ENCODE results near the gene GK2.

GK2 gene

DNA sequence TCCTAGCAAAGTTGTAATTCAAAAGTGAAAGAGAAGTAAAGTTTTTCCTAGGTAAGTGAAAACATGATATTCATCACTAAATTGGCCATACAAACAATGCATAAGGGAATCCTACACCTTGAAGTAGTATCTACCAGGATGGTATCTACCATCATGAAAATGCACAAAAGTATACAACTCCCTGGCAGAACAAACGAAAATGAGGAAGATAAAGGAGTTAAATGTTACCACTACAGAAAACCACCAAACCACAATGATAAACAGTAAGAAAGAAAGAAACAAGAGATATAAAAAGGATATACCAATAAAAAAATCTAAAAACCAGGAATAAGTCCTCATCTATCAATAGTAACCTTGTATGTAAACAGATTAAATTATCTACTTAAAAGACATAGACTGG is 26.9 kb downstream of the GK2 start:
- H3K9ac ChIP-seq (ENCODE audit: low read depth, low read length): no peak overlapping the region
- no peaks in the 10 kb centered on the region for H3K27me3 ChIP-seq (ENCODE audit: control insufficient read depth, insufficient read depth, low read length)
- no peaks in the 10 kb centered on the region for H3K36me3 ChIP-seq (ENCODE audit: control insufficient read depth, insufficient read depth, low read length)
- H3K4me1 ChIP-seq (ENCODE audit: control insufficient read depth, insufficient read depth, low read length): no peaks in the 10 kb centered on the region
- no peak overlapping the region for H3K4me3 ChIP-seq (ENCODE audit: low read depth, low read length)
- H3K9me3 ChIP-seq (ENCODE audit: control insufficient read depth, insufficient read depth, low read length): no peaks in the 10 kb centered on the region

DNA sequence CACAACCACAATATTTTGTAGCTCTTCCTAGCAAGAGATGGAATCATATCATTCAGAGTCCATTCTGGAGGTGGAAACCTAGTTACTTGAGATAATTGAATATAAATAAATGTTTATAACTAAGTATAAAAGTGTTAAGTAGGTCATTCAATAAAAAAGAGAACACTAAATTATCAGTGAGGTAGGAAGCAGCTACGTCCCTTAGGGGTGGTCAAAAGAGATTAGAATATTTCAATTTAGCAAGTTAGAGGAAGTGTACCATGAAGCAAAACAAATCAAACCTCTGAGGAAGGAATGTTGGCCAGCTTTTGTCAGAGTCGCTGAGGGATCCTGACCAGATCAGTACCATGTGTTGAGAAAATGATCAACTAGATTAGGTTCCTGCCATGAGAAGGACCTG is 38.0 kb downstream of the GK2 start:
- H3K9ac ChIP-seq (ENCODE audit: low read depth, low read length): no peak overlapping the region
- no peaks in the 10 kb centered on the region for H3K27me3 ChIP-seq (ENCODE audit: control insufficient read depth, insufficient read depth, low read length)
- no peaks in the 10 kb centered on the region for H3K4me1 ChIP-seq (ENCODE audit: control insufficient read depth, insufficient read depth, low read length)
- H3K9me3 ChIP-seq (ENCODE audit: control insufficient read depth, insufficient read depth, low read length): no peaks in the 10 kb centered on the region
- no peak overlapping the region for H3K4me3 ChIP-seq (ENCODE audit: low read depth, low read length)
- no peaks in the 10 kb centered on the region for H3K36me3 ChIP-seq (ENCODE audit: control insufficient read depth, insufficient read depth, low read length)

DNA sequence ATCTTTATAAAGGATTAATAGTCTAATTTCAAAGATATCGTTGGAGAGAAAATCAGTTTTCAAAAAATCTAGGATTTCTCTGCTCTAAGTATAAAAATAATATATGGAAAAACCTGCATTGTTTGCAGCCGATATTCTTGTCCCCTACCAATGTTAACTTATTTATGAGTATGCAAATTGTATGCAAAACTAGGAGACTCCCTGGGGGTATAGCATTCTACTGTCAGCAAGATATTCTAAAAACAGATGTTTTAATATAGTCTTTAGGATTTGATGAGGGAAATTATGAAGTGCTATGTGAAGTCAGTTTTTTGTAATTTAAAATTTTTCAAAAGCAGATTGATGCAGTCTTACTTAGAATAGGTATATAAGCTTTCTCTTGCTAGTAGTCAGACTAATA is 40.9 kb downstream of the GK2 start:
- H3K4me3 ChIP-seq (ENCODE audit: low read depth, low read length): no peak overlapping the region
- no peaks in the 10 kb centered on the region for H3K27me3 ChIP-seq (ENCODE audit: control insufficient read depth, insufficient read depth, low read length)
- H3K9me3 ChIP-seq (ENCODE audit: control insufficient read depth, insufficient read depth, low read length): no peaks in the 10 kb centered on the region
- no peak overlapping the region for H3K9ac ChIP-seq (ENCODE audit: low read depth, low read length)
- no peaks in the 10 kb centered on the region for H3K4me1 ChIP-seq (ENCODE audit: control insufficient read depth, insufficient read depth, low read length)
- no peaks in the 10 kb centered on the region for H3K36me3 ChIP-seq (ENCODE audit: control insufficient read depth, insufficient read depth, low read length)

DNA sequence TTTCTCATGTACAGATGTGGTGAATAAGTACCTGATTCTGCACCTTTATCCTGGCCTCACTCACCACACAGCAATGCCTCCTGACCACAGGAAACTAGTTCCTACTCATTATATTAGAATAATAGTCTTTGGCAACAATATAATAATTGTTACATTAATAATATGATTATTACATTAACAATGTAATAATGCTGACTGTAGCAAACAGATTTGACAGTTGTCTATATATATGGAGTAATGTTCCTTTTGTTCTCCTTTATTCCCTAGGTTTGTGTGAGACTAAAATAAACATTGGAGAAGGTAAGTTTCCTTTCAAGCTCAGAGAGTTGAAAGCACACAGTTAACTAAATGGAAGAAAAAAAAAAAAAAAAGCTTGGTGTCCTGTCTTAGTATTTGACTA is 41.6 kb downstream of the GK2 start:
- Histone ChIP-seq H3K36me3 (ENCODE audit: control insufficient read depth, insufficient read depth, low read length) (no peaks in the 10 kb centered on the region), H3K4me1 (ENCODE audit: control insufficient read depth, insufficient read depth, low read length) (no peaks in the 10 kb centered on the region), H3K4me3 (ENCODE audit: low read depth, low read length) (no peak overlapping the region), H3K9ac (ENCODE audit: low read depth, low read length) (no peak overlapping the region), H3K27me3 (ENCODE audit: control insufficient read depth, insufficient read depth, low read length) (no peaks in the 10 kb centered on the region), H3K9me3 (ENCODE audit: control insufficient read depth, insufficient read depth, low read length) (no peaks in the 10 kb centered on the region)

DNA sequence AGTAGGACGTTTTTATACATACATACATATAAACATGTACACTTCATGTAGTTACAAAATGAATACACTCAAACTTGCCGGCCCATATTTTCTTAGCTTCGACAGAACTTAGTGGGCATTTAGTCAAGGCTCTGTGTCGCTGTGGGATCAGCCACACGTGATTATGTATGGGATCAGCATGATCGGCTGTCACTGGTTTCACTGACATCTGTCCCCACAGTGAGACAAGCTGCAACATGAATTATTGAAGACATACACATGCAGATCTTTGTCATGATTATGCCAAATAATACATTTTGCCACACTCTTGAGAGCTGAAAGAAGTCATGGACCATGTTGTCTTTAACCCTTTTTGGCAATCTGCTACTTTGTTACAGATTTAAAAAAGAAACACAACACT is 44.0 kb downstream of the GK2 start:
- Histone ChIP-seq H3K9ac (ENCODE audit: low read depth, low read length) (no peak overlapping the region), H3K4me1 (ENCODE audit: control insufficient read depth, insufficient read depth, low read length) (no peaks in the 10 kb centered on the region), H3K9me3 (ENCODE audit: control insufficient read depth, insufficient read depth, low read length) (no peaks in the 10 kb centered on the region), H3K4me3 (ENCODE audit: low read depth, low read length) (no peak overlapping the region), H3K36me3 (ENCODE audit: control insufficient read depth, insufficient read depth, low read length) (no peaks in the 10 kb centered on the region), H3K27me3 (ENCODE audit: control insufficient read depth, insufficient read depth, low read length) (no peaks in the 10 kb centered on the region)

DNA sequence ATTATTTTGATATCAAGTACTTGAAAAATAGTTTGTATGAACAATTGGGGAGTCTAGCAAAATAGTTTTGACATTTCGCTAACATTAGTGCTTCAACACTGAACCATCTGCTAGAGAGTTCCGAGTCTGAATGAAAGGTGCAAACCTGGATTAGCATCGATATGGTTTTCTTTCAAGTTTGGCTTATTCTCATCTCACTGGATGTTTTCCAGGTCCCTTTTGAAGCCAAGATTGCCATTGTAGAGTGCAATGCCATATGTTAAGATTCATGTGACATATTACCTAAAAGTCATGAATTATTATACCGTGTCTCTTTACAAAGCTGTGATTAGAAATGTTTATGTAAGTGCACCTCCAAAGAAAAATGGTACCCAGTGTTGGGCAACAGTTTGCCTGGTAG is 45.4 kb downstream of the GK2 start:
- H3K9me3 ChIP-seq (ENCODE audit: control insufficient read depth, insufficient read depth, low read length): no peaks in the 10 kb centered on the region
- H3K36me3 ChIP-seq (ENCODE audit: control insufficient read depth, insufficient read depth, low read length): no peaks in the 10 kb centered on the region
- H3K9ac ChIP-seq (ENCODE audit: low read depth, low read length): no peak overlapping the region
- no peaks in the 10 kb centered on the region for H3K27me3 ChIP-seq (ENCODE audit: control insufficient read depth, insufficient read depth, low read length)
- H3K4me1 ChIP-seq (ENCODE audit: control insufficient read depth, insufficient read depth, low read length): no peaks in the 10 kb centered on the region
- H3K4me3 ChIP-seq (ENCODE audit: low read depth, low read length): no peak overlapping the region

DNA sequence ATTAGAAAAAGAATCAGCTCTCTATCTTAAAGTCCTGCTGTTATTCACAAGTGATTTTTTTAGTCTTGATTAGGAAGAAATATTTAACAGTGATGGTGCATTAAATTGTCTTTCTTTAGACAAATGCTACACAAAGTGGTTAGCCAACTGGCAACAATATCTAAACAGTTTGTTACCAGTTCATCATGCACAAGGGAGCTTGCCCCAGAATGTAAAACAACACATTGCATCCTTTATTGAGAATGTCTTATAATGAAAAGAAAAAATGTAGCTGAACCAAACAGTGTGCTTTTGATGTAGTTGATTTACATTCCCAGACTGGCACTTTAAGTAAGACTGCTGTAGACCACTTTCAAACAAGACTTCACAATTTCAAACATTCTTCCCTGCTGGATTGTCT is 48.0 kb downstream of the GK2 start:
- Histone ChIP-seq H3K27me3 (ENCODE audit: control insufficient read depth, insufficient read depth, low read length) (no peaks in the 10 kb centered on the region), H3K4me3 (ENCODE audit: low read depth, low read length) (no peak overlapping the region), H3K4me1 (ENCODE audit: control insufficient read depth, insufficient read depth, low read length) (no peaks in the 10 kb centered on the region), H3K9ac (ENCODE audit: low read depth, low read length) (no peak overlapping the region), H3K36me3 (ENCODE audit: control insufficient read depth, insufficient read depth, low read length) (no peaks in the 10 kb centered on the region), H3K9me3 (ENCODE audit: control insufficient read depth, insufficient read depth, low read length) (no peaks in the 10 kb centered on the region)

DNA sequence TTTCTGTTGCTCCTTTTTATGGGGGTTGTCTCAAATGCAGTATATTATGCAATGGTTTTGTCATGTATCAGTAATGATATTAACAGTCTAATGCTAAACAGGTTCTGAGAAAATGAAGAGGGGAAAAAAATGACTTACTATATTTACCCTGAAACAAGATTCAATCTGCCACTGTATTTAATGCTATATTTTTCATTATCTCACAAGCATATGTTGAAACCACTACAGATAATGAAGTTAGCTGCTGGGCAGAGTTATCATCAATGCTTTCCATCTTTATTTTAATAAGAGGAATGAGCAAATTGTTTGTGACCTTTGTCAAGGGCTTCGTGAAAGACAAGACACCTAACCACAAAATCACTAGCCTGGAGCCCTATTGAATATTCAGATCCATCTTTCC is 49.6 kb downstream of the GK2 start:
- Histone ChIP-seq H3K27me3 (ENCODE audit: control insufficient read depth, insufficient read depth, low read length) (no peaks in the 10 kb centered on the region), H3K4me3 (ENCODE audit: low read depth, low read length) (no peak overlapping the region), H3K9me3 (ENCODE audit: control insufficient read depth, insufficient read depth, low read length) (no peaks in the 10 kb centered on the region), H3K4me1 (ENCODE audit: control insufficient read depth, insufficient read depth, low read length) (no peaks in the 10 kb centered on the region), H3K9ac (ENCODE audit: low read depth, low read length) (no peak overlapping the region), H3K36me3 (ENCODE audit: control insufficient read depth, insufficient read depth, low read length) (no peaks in the 10 kb centered on the region)

DNA sequence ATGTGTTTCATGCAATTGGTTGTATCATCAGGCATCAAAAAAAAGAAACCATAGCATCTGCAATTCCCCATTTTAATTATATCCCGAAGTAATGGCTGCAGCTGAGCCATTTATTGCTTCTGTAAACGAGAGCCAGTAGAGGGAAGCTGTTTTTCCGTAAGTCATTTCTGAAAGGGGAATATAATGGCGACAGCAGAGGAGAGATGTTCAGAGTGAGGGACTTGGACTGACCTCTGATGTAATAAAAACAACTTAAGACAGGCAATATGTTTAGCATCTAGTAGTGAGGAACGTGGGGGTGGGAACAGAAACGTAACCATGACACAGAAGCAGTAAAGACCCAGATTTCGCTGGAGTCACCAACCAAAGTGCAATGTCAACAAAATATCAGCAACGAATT is 50.7 kb downstream of the GK2 start:
- no peaks in the 10 kb centered on the region for H3K27me3 ChIP-seq (ENCODE audit: control insufficient read depth, insufficient read depth, low read length)
- H3K9ac ChIP-seq (ENCODE audit: low read depth, low read length): no peak overlapping the region
- no peaks in the 10 kb centered on the region for H3K36me3 ChIP-seq (ENCODE audit: control insufficient read depth, insufficient read depth, low read length)
- H3K4me3 ChIP-seq (ENCODE audit: low read depth, low read length): no peak overlapping the region
- no peaks in the 10 kb centered on the region for H3K4me1 ChIP-seq (ENCODE audit: control insufficient read depth, insufficient read depth, low read length)
- H3K9me3 ChIP-seq (ENCODE audit: control insufficient read depth, insufficient read depth, low read length): no peaks in the 10 kb centered on the region
